ENCODE data around the gene OTULIN. TPM values are rescaled to one million over a fixed set of nuclear protein-coding genes. Genes with fewer than 3 reads are reported as not detected.
A peak's percentile ranks its signal among the peaks of the same experiment; 100 is the strongest.

Gene OTULIN
- total and polyA plus RNA-seq, 2 of the 13 experiments (the other 11 are each of a cell fraction or from before 2014, with no cell fraction given): 7.0 to 34.8 TPM

DNA sequence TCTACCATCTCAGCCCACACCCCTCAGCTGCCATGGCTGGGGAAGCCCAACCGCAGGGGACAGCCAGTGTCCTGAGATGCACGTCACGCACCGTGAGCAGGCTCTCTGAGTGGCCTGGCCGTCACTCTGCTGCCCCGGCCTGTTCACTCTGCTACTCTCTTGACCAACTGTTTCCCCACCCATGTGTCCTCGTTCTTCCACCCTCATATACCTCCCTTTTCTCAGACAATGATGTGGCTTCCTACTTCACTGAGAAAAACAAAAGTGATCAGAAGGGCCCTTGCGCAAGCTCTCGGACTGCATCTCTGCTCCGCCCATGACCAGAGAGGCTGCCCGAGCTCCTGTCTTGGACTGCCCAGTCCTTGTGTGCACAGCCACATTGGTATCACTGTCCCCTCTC lies 47.6 kb downstream of the OTULIN start:
- H3K9ac ChIP-seq (ENCODE audit: insufficient read depth, low read depth, low read length): no peak overlapping the region
- 94% methylated on average over 11 of the region's 11 CpGs for WGBS (ENCODE audit: low lambda C conversion rate)
- ATAC-seq: peak; percentile 13; the same call in 2 of the 3 replicates
- H3K4me1 ChIP-seq (ENCODE audit: insufficient read depth, low read length): no peaks in the 10 kb centered on the region
- TF ChIP-seq ZNF562 (CRISPR knock-in tag; IDR thresholded peaks at IDR 0.05; ENCODE audit: borderline replicate concordance) (no peak), ZFP1 (CRISPR knock-in tag; IDR thresholded peaks at IDR 0.05) (no peak), SP1 (IDR thresholded peaks at IDR 0.05) (no peak), SP1 (CRISPR knock-in tag; IDR thresholded peaks at IDR 0.05) (no peak), HDAC1 (CRISPR knock-in tag; IDR thresholded peaks at IDR 0.05) (no peak), ZBTB7B (CRISPR knock-in tag; IDR thresholded peaks at IDR 0.05) (no peak), NR0B2 (CRISPR knock-in tag; IDR thresholded peaks at IDR 0.05) (no peak), MLLT10 (CRISPR knock-in tag; IDR thresholded peaks at IDR 0.05) (no peak)
- TF ChIP-seq, protein P1, sequence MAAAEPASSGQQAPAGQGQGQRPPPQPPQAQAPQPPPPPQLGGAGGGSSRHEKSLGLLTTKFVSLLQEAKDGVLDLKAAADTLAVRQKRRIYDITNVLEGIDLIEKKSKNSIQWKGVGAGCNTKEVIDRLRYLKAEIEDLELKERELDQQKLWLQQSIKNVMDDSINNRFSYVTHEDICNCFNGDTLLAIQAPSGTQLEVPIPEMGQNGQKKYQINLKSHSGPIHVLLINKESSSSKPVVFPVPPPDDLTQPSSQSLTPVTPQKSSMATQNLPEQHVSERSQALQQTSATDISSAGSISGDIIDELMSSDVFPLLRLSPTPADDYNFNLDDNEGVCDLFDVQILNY (CRISPR knock-in tag; conservative IDR thresholded peaks at IDR 0.05): no peak
- TF ChIP-seq, protein P2, sequence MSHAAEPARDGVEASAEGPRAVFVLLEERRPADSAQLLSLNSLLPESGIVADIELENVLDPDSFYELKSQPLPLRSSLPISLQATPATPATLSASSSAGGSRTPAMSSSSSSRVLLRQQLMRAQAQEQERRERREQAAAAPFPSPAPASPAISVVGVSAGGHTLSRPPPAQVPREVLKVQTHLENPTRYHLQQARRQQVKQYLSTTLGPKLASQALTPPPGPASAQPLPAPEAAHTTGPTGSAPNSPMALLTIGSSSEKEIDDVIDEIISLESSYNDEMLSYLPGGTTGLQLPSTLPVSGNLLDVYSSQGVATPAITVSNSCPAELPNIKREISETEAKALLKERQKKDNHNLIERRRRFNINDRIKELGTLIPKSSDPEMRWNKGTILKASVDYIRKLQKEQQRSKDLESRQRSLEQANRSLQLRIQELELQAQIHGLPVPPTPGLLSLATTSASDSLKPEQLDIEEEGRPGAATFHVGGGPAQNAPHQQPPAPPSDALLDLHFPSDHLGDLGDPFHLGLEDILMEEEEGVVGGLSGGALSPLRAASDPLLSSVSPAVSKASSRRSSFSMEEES (CRISPR knock-in tag; IDR thresholded peaks at IDR 0.05): no peak
- ChIA-PET POLR2A (no interaction called here), CTCF (ENCODE audit: low intra/inter-chr PET ratio, low total read pairs) (no interaction called here)
- H2AFZ ChIP-seq (ENCODE audit: low read length): no peak overlapping the region
- peaks cover 10 to 85% of the 10 kb centered on the region in 2 experiments for H3K36me3 ChIP-seq (replicated peaks in 1 of 2; ENCODE audit: control insufficient read depth in 1 of 2, insufficient read depth in 2 of 2, low read length in 2 of 2)
- no peak overlapping the region for H3K27ac ChIP-seq (ENCODE audit: extremely low read length, insufficient read depth, low read length)
- H3K4me2 ChIP-seq (ENCODE audit: low read depth, low read length): no peak overlapping the region
- no peaks in the 10 kb centered on the region for H3K9me3 ChIP-seq (ENCODE audit: low read length)
- no peaks in the 10 kb centered on the region for H4K20me1 ChIP-seq (ENCODE audit: insufficient read depth, low read length)
- no TSS peak for BruUV-seq (replicated peaks)
- FAIRE-seq: no peak
- in situ Hi-C loops (cut with HindIII; ENCODE audit: extremely low pct_ligation_motif_present, low pct_unique_long_range_greater_than_20kb) (no loop called here), intact Hi-C loops (cut with micrococcal nuclease; ENCODE audit: unreplicated experiment) (no loop called here)
- no peaks in the 10 kb centered on the region for H3K27me3 ChIP-seq (ENCODE audit: control insufficient read depth in 1 of 2, insufficient read depth in 2 of 2, low read length in 2 of 2)
- H3K4me3 ChIP-seq (replicated peaks in 1 of 3; ENCODE audit: insufficient read depth in 1 of 3, low read depth in 2 of 3, low read length in 3 of 3): no peak overlapping the region
- DNase-seq (ENCODE audit: low spot score): no peak
- H3K79me2 ChIP-seq (ENCODE audit: insufficient read depth, low read length): no peaks in the 10 kb centered on the region

All from HepG2 (cell line).